ENCODE measurements around the gene PPIP5K1.
"Not testable (repeated sequence)": the region's sequence is repeated elsewhere in the genome, so short reads cannot be mapped to it uniquely, and the experiment has no call there.

Gene PPIP5K1

DNA sequence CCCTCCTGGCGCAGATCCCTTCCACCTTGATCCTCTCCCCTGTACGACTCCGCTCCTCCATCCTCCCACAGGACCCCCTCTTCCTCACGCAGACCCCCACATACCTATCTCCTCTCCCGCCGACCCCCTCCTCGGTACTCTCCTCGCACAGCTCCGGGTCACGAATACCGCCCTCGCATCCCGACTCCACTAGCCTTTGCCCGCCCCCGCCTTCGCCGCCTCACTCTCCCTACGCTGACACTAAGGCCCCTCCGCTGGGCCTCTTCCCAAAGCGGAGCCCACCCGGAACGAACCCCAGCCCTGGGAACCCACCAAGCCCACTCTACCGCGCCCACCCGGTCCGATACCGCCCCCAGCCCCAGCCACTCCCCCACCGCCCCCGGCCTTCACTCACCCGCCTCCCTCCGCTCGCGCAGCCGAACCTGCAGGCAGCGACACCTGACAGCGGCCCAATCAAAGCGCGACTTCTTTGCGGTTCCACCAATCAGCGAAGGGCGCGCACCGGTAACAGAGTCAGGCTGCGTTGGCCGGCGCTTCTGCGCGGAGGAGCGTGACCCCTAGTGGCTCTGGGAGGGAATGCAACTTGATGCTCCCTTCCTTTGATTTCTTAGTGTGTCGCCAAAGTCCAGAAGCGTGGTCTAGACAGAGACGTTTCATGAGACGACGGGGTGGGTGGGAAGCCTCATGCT lies at the start of gene PPIP5K1:
TSS of gene PPIP5K1 (minus strand) at position 431 of the 689 bp plus-strand sequence. CDS start 5,704 bp downstream, outside the sequence.
- not testable (repeated sequence) for DNase-seq

- DNase-seq: not testable (repeated sequence)
Measured at GRCh38 chr15:43638464-43639204, 48.6 kb upstream of the PPIP5K1 start.

DNA sequence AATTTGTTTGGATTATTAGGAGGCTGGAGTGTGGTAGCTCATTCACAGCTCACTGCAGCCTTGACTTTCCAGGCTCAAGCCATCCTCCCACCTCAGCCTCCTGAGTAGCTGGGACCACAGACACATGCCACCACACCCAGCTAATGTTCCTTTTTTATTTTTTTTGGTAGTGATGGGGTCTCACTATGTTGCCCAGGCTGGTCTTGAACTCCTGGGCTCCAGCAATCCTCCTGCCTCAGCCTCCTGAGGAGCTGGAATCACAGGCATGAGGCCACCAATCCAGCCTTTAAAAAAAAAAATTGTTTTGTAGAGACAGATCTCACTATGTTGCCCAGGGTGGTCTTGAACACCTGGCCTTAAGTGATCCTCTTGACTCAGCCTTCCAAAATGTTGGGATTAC lies 36.9 kb upstream of the PPIP5K1 start:
- not testable (repeated sequence) for DNase-seq

- no peak for DNase-seq
Measured at GRCh38 chr15:43625106-43625505, 35.1 kb upstream of the PPIP5K1 start.

DNA sequence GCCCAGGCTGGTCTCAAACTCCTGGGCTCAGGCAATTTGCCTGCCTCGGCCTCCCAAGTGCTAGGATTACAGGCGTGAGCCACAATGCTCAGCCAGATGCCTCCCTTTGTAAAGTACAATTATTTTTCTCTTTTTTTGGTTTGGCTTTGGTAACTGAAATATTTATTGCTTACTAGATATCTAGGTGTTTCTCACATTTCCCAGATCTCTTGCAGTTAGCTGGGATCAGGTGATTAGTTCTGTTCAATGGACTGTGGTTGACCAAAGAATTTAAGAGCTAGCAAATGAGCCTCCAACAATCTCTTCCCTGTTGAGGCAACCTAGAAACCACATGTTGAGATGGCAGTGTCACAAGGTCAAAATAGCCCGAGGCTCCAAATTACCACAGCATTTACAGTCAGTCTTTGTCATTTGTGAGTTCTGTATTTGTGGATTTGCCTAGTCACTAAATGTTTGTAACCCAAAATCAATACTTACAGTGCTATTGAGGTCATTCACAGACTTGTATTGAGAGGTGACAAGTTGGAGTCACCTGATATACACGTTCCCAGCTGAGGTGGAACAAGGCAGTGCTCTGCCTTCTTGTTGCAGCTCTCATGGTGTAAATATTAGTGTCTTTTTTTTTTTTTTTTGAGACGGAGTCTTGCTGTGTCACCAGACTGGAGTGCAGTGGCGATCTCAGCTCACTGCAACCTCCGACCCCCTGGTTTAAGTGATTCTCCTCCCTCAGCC lies 32.2 kb upstream of the PPIP5K1 start:
- not testable (repeated sequence) for DNase-seq

GRCh38 chr15:43618700-43619099 lies 28.7 kb upstream of the PPIP5K1 start, which contains the start of gene STRC:
Gene STRC (minus strand): TSS chr15:43618800. CDS start chr15:43618722, 78 bp downstream.
- DNase-seq: not testable (repeated sequence)

DNA sequence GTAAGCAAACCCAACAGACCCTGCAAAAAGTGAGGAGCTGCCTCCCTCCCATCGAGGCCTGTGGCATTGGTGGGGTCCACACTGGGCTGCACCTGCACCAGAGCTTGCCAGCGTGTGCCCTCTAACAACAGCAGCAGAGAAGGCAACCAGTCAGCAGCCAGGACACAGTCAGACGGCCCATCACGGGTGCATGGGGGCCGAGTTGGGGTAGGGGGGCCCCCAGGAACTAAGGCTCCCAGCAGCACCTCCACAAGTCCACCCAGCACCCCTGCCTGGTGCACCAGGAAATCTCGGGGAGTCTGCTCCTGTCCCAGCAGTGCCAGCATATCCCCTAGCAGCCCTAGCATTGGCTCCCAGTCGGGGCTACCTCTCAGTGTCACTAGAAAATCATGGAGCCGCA lies 27.7 kb upstream of the PPIP5K1 start:
- not testable (repeated sequence) for DNase-seq

- DNase-seq: peak; percentile 49
Measured at GRCh38 chr15:43602233-43602632, 12.2 kb upstream of the PPIP5K1 start.

DNA sequence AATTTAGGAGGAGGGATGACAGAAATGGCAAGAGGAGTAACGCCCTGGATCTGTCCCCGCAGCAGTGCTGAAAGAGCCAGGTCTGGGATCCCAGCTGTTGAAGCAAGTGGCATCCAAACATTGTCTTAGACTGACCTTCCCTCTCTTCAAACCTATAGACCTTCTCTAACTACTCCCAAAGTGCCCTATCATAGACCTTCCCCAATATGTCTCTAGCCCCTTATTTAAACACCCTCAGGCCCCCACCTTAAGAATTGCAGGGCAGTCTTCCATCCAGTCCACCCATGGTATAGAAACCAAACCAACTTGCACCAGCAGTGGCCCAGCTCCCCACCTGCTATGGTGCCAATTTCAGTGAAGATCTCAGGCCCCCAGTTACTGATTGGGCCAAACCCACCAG lies 10.2 kb upstream of the PPIP5K1 start:
- DNase-seq: not testable (repeated sequence)

DNA sequence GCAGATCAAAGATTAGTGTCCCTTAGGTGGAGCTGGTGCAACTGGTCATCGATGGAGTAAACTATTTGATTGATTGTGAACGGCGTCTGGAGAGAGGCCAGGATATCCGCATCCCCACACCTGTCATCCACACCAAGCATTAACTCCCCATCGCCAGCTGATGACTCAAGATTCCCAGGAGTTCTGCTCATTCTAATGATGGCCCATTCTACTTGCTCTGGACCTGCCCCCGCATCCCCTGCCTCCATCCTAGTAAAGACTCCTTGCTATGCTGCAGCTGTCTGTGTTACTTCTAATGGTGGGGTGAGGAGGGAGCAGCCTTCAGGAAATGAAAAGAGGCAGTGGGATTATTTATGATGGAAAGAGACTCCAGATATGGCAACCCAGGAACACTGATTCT lies 9.1 kb upstream of the PPIP5K1 start:
- not testable (repeated sequence) for DNase-seq

DNA sequence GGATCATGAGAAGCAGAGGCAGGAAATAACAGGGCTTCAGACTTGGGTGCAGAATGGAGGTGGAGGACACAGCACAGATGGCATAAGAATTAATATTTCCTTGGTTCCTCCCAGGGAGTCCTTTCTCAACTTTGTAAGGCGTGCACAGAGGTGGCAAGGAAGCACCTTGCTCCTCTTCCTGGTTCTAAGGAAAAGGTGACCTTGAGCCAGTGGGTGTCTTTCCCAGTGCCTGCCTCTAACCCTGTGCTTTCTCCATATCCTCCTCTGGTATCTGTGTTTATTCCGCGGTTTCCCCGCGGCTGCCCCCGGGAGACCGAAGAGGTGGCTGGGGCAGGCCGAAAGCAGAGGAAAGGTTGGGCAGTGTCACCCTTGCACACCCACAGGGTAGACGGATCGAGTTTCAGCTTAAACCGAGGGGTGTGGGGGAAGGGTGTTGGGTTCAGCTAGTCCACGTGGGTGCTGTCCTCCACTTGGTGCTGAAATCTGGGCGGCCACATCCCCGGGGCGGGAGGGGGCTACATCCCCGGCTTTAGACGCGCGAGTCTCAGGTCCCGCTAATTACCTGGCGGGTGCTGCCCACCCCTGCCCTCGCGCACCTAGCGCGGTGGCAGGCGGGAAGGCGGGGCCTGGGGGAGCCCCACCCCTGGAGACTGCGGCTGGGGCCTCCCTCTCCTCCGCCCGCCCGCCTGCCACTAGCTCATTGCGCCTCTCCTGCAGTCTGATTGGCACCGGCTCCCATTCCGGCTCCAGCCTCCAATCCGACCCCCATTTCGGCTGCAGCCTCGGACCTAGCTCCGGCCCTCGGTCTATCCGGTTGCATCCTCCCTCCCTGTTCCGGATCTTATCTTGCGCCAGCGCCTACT lies 3.6 kb upstream of the PPIP5K1 start, which contains the start of gene CKMT1B:
TSS of gene CKMT1B (plus strand) at position 700 of the 863 bp plus-strand sequence. CDS start 192 bp downstream, outside the sequence.
- DNase-seq: not testable (repeated sequence)

GRCh38 chr15:43592841-43593240 lies 2.8 kb upstream of the PPIP5K1 start:
- not testable (repeated sequence) for DNase-seq

DNA sequence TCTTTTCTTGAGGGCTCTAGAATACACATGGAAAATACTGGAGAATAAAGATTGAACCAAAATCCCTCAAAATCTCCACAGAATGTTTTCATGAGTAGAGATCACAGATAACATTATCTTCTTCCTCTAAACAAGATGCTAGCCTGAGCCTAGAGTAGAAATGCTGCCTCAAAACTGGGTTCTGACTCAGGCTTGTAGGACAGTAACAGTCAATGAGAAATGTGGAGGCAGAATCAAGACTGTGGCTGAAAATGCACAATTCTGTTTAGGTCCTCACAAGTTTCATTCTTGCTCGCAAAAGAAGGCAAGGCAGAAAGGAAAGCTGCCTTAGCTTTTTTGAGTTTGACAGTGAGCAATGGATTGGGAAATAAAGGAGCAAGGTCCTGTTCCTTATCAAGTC lies 15.4 kb downstream of the PPIP5K1 start:
- not testable (repeated sequence) for DNase-seq

GRCh38 chr15:43566615-43567014 lies 23.4 kb downstream of the PPIP5K1 start:
- DNase-seq: not testable (repeated sequence)

- DNase-seq: not testable (repeated sequence)
Measured at GRCh38 chr15:43563793-43564192, 26.2 kb downstream of the PPIP5K1 start.

DNA sequence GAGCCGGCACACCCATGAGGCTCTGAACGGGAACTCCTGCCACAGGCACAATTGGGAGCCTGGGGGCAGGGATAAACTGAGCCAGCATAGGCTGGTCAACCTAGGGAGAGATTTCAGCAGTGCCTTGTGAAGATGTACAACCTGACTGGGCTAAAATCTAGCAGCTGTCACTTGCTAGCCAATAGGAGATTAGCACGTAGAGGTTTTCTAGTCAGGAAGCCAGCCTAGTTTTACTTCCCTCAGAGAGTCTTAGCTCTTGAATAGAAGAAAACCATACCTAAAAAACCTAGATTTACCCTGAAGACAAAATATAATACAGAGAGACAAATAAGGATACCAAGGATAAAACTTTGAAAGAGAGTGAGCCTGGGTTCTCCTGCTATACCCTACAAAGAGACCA lies 27.3 kb downstream of the PPIP5K1 start:
- not testable (repeated sequence) for DNase-seq

GRCh38 chr15:43552986-43553385 lies 37.0 kb downstream of the PPIP5K1 start:
- DNase-seq: no peak

GRCh38 chr15:43552256-43552655 lies 37.8 kb downstream of the PPIP5K1 start:
- no peak for DNase-seq

DNA sequence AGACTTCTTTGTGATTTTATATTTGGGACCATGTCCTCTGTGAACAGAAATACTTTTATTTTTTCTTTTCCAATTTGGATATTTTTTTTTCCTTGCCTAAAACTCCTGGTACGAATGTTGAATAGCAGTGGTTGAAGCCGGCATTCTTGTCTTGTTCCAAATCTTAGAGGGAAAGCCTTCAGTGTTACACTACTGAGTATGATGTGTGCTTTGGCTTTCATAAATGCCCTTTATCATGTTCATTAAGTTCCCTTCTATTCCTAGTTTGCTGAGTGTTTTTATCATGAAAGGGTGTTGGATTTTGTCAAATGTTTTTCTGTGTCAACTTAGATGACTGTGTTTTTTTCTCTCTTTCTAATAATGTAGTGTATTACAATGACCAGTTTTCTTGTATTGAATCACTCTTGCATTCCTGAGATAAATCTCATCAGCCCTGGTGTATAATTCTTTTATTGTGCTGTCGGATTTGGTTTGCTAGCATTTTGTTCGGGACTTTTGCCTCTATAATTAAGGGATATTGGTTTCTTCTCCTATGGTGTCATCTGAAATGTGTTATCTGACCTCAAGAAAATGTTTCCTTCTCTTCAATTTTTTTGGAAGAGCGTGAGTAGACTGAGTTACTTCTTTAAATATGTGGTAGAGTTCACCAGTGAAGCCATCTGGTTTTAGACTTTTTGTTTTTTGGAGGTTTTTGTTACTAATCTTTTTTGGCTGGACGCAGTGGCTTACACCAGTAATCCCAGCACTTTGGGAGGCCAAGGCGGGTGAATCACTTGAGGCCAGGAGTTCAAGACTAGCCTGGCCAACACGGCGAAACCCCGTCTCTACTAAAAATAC lies 39.3 kb downstream of the PPIP5K1 start:
- DNase-seq: no peak

DNA sequence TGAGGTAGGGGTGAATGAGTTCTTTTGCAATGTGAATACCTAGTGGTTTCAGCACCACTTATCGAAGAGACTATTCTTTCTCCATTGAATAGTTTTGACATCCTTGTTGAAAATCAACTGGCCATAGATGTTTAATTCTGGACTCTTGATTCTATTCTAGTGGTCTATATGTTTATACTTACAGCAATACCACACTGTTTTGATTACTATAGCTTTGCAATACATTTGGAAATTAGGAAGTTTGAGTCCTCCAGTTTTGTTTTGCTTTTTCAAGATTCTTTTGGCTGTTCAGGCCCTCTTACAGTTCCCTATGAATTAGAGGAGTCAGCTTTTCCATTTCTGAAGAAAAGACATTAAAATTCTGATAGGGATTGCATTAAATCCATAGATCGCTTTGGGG lies 42.5 kb downstream of the PPIP5K1 start:
- no peak for DNase-seq

- no peak for DNase-seq
Measured at GRCh38 chr15:43545426-43545825, 44.6 kb downstream of the PPIP5K1 start.
